WTC11 (cell line): ENCODE measurements around the gene KBTBD13. TPM values are rescaled to one million over a fixed set of nuclear protein-coding genes. Genes with fewer than 3 reads are reported as not detected.

Source experiments
- ATAC-seq: fragments of 200-7000 bp; cut with Tn5 transposase; 2 replicates; pipeline ENCODE4 v1.10.0; 2021; ENCODE audit warnings: mild to moderate bottlenecking, moderate library complexity
- CTCF ChIA-PET: fragments of 300-600 bp; sonication (Branson Sonifier 250); formaldehyde crosslinking; loops from one replicate; lab custom pipeline; 2021; ENCODE audit warnings: antibody characterized with exemption; lab: Charles Lee
- POLR2A ChIA-PET: fragments of 350-600 bp; sonication (Branson Sonifier 250); formaldehyde crosslinking; loops from one replicate; lab custom pipeline; 2021; ENCODE audit warnings: antibody characterized with exemption; lab: Charles Lee
- DNase-seq: peaks from one replicate; pipeline ENCODE4 v3.0.0; 2021; ENCODE audit warnings: low spot score
- H3K27ac Mint-ChIP-seq: 2 replicates; pipeline ENCODE4 v1.8.0; 2021; ENCODE audit warnings: mixed read lengths
- H3K27me3 Mint-ChIP-seq: 2 replicates; pipeline ENCODE4 v1.8.0; 2021; ENCODE audit warnings: low read depth, mild to moderate bottlenecking, moderate library complexity, mixed read lengths
- H3K36me3 Mint-ChIP-seq: 2 replicates; pipeline ENCODE4 v1.8.0; 2021; ENCODE audit warnings: mixed read lengths
- H3K4me1 Mint-ChIP-seq: 2 replicates; pipeline ENCODE4 v1.8.0; 2022; ENCODE audit warnings: mixed read lengths
- H3K4me3 Mint-ChIP-seq: 2 replicates; pipeline ENCODE4 v1.8.0; 2021; ENCODE audit warnings: mild to moderate bottlenecking, moderate library complexity, mixed read lengths
- H3K9me3 Mint-ChIP-seq: 2 replicates; pipeline ENCODE4 v1.8.0; 2021; ENCODE audit warnings: mixed read lengths
- E2F4 ChIP-seq: sonication (generic); formaldehyde crosslinking; IDR thresholded peaks from 2 replicates; pipeline ENCODE4 v1.8.1; 2022; ENCODE audit warnings: low read depth, mild to moderate bottlenecking, moderate library complexity, missing genetic modification reagents, borderline replicate concordance
- EMX1 ChIP-seq: fragments of 250-450 bp; sonication (Bioruptor Pico); IDR thresholded peaks from 2 replicates; pipeline ENCODE4 v1.8.0; 2021; ENCODE audit warnings: mild to moderate bottlenecking
- ESRRA ChIP-seq: sonication (generic); formaldehyde crosslinking; IDR thresholded peaks from 2 replicates; pipeline ENCODE4 v1.8.1; 2022; ENCODE audit warnings: mild to moderate bottlenecking, missing genetic modification reagents, borderline replicate concordance
- FOXJ3 ChIP-seq: sonication (generic); formaldehyde crosslinking; IDR thresholded peaks from 2 replicates; pipeline ENCODE4 v1.9.0; 2021; ENCODE audit warnings: missing genetic modification reagents, mild to moderate bottlenecking, borderline replicate concordance
- GABPB1 ChIP-seq: sonication (generic); formaldehyde crosslinking; IDR thresholded peaks from 2 replicates; pipeline ENCODE4 v1.8.1; 2023; ENCODE audit warnings: mild to moderate bottlenecking, missing genetic modification reagents
- GRHL2 ChIP-seq: fragments of 250-450 bp; sonication (Bioruptor Pico); IDR thresholded peaks from 2 replicates; pipeline ENCODE4 v1.8.0; 2022; ENCODE audit warnings: mild to moderate bottlenecking, moderate library complexity; ENCODE audit not compliant: insufficient replicate concordance, severe bottlenecking
- GTF2I ChIP-seq: fragments of 250-450 bp; sonication (Bioruptor Pico); conservative IDR thresholded peaks from 2 replicates; pipeline ENCODE4 v1.4.0; 2021; ENCODE audit warnings: mild to moderate bottlenecking
- JUN ChIP-seq: sonication (generic); formaldehyde crosslinking; IDR thresholded peaks from 2 replicates; pipeline ENCODE4 v1.8.0; 2023; ENCODE audit warnings: mild to moderate bottlenecking, missing genetic modification reagents
- KAT7 ChIP-seq: sonication (generic); formaldehyde crosslinking; IDR thresholded peaks from 2 replicates; pipeline ENCODE4 v1.8.1; 2023; ENCODE audit warnings: missing genetic modification reagents, mild to moderate bottlenecking, borderline replicate concordance
- MAX ChIP-seq: sonication (generic); formaldehyde crosslinking; IDR thresholded peaks from 2 replicates; pipeline ENCODE4 v1.8.0; 2022; ENCODE audit warnings: mild to moderate bottlenecking, missing genetic modification reagents
- NFYB ChIP-seq: sonication (generic); formaldehyde crosslinking; conservative IDR thresholded peaks from 2 replicates; pipeline ENCODE4 v1.8.0; 2022; ENCODE audit warnings: low read depth, missing genetic modification reagents
- RELA ChIP-seq: sonication (generic); formaldehyde crosslinking; IDR thresholded peaks from 2 replicates; pipeline ENCODE4 v1.8.1; 2022; ENCODE audit warnings: missing genetic modification reagents, mild to moderate bottlenecking, borderline replicate concordance
- SMAD3 ChIP-seq: sonication (generic); formaldehyde crosslinking; IDR thresholded peaks from 2 replicates; pipeline ENCODE4 v1.8.0; 2022; ENCODE audit warnings: missing genetic modification reagents, mild to moderate bottlenecking, borderline replicate concordance
- SOX15 ChIP-seq: fragments of 250-450 bp; sonication (Bioruptor Pico); IDR thresholded peaks from 2 replicates; pipeline ENCODE4 v1.9.0; 2021; ENCODE audit warnings: mild to moderate bottlenecking
- SP1 ChIP-seq: sonication (generic); formaldehyde crosslinking; conservative IDR thresholded peaks from 2 replicates; pipeline ENCODE4 v1.8.1; 2022; ENCODE audit warnings: missing genetic modification reagents
- ZNF232 ChIP-seq: sonication (generic); formaldehyde crosslinking; IDR thresholded peaks from 2 replicates; pipeline ENCODE4 v1.8.0; 2022; ENCODE audit warnings: mild to moderate bottlenecking, missing genetic modification reagents
- ZNF396 ChIP-seq: fragments of 250-450 bp; sonication (Bioruptor Pico); IDR thresholded peaks from 2 replicates; pipeline ENCODE4 v1.8.0; 2021; ENCODE audit warnings: mild to moderate bottlenecking, moderate library complexity, borderline replicate concordance
- total RNA-seq: library from RNA; stranded (reverse); gene quantifications from 3 replicates; pipeline ENCODE4 v1.2.3, GENCODE V29; 2021
- TF ChIP-seq, protein P1 (sequence below): sonication (generic); formaldehyde crosslinking; IDR thresholded peaks from 2 replicates; pipeline ENCODE4 v1.8.1; 2022; ENCODE audit warnings: missing genetic modification reagents, borderline replicate concordance
- TF ChIP-seq, protein P2 (sequence below): fragments of 250-450 bp; sonication (Bioruptor Pico); IDR thresholded peaks from 2 replicates; pipeline ENCODE4 v2.1.2; 2022; ENCODE audit warnings: mild to moderate bottlenecking, moderate library complexity
- TF ChIP-seq, protein P3 (sequence below): sonication (generic); formaldehyde crosslinking; IDR thresholded peaks from 2 replicates; pipeline ENCODE4 v1.8.0; 2022; ENCODE audit warnings: missing genetic modification reagents

The KBTBD13 gene
- total RNA-seq, 1 experiment from 2014 or later: not detected

GRCh38 chr15:65038836-65039235, 37.7 kb upstream of the KBTBD13 start:
- H3K36me3 Mint-ChIP-seq: no peaks in the 10 kb centered on the region
- ChIA-PET CTCF (interaction anchor here (0.8 to 1.5 kb wide), 6 partner anchors 15 to 146 kb away, joined by 3 to 7 read pairs (median 4); partner anchors contain the start of genes CLPX and KBTBD13), POLR2A (no interaction called here)
- no peaks in the 10 kb centered on the region for H3K9me3 Mint-ChIP-seq
- H3K27me3 Mint-ChIP-seq: no peaks in the 10 kb centered on the region; the same call in 1 of the 2 replicates
- ATAC-seq (no peak), DNase-seq (no peak)
- no peaks in the 10 kb centered on the region for H3K4me1 Mint-ChIP-seq
- no peak overlapping the region for H3K27ac Mint-ChIP-seq
- no peak overlapping the region for H3K4me3 Mint-ChIP-seq
- TF ChIP-seq ESRRA (CRISPR knock-in tag) (no peak), MAX (CRISPR knock-in tag) (no peak), GABPB1 (no peak), JUN (CRISPR knock-in tag) (no peak), GRHL2 (CRISPR knock-in tag) (no peak)
- TF ChIP-seq, protein P1, sequence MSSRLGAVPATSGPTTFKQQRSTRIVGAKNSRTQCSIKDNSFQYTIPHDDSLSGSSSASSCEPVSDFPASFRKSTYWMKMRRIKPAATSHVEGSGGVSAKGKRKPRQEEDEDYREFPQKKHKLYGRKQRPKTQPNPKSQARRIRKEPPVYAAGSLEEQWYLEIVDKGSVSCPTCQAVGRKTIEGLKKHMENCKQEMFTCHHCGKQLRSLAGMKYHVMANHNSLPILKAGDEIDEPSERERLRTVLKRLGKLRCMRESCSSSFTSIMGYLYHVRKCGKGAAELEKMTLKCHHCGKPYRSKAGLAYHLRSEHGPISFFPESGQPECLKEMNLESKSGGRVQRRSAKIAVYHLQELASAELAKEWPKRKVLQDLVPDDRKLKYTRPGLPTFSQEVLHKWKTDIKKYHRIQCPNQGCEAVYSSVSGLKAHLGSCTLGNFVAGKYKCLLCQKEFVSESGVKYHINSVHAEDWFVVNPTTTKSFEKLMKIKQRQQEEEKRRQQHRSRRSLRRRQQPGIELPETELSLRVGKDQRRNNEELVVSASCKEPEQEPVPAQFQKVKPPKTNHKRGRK: no peak

GRCh38 chr15:65040461-65040860, 36.1 kb upstream of the KBTBD13 start:
- Mint-ChIP-seq H3K4me3 (no peak overlapping the region), H3K27me3 (no peaks in the 10 kb centered on the region; the same call in 1 of the 2 replicates), H3K4me1 (peaks cover 5% of the 10 kb centered on the region; the same call in 1 of the 2 replicates), H3K36me3 (no peaks in the 10 kb centered on the region), H3K9me3 (no peaks in the 10 kb centered on the region), H3K27ac (no peak overlapping the region)
- no peak for ATAC-seq
- DNase-seq: no peak
- ChIA-PET POLR2A (no interaction called here), CTCF (no interaction called here)
- TF ChIP-seq SMAD3: no peak
- no peak for TF ChIP-seq NFYB (CRISPR knock-in tag)
- TF ChIP-seq KAT7 (CRISPR knock-in tag): no peak
- TF ChIP-seq, protein P2, sequence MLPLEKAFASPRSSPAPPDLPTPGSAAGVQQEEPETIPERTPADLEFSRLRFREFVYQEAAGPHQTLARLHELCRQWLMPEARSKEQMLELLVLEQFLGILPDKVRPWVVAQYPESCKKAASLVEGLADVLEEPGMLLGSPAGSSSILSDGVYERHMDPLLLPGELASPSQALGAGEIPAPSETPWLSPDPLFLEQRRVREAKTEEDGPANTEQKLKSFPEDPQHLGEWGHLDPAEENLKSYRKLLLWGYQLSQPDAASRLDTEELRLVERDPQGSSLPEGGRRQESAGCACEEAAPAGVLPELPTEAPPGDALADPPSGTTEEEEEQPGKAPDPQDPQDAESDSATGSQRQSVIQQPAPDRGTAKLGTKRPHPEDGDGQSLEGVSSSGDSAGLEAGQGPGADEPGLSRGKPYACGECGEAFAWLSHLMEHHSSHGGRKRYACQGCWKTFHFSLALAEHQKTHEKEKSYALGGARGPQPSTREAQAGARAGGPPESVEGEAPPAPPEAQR (CRISPR knock-in tag): no peak
- no peak for TF ChIP-seq RELA (CRISPR knock-in tag)

- Mint-ChIP-seq H3K27me3 (no peaks in the 10 kb centered on the region; the same call in 1 of the 2 replicates), H3K4me1 (peaks cover 5% of the 10 kb centered on the region; the same call in 1 of the 2 replicates), H3K9me3 (no peaks in the 10 kb centered on the region), H3K36me3 (no peaks in the 10 kb centered on the region), H3K27ac (no peak overlapping the region), H3K4me3 (no peak overlapping the region)
- ChIA-PET POLR2A (no interaction called here), CTCF (interaction anchor here (1.4 to 4.9 kb wide), 3 partner anchors 36 to 60 kb away, joined by 3 to 34 read pairs (median 10); no protein-coding TSS in a partner anchor)
- ATAC-seq (no peak), DNase-seq (no peak)
- TF ChIP-seq KAT7 (CRISPR knock-in tag): no peak
- TF ChIP-seq SP1 (CRISPR knock-in tag): no peak
- 0 out of 2 replicates have a peak, but pooled peaks have one; percentile 14 for TF ChIP-seq GTF2I (CRISPR knock-in tag)
- no peak for TF ChIP-seq E2F4
- TF ChIP-seq, all 79 proteins: peak for 1
Observed at GRCh38 chr15:65041787-65042186, 34.8 kb upstream of the KBTBD13 start.

DNA sequence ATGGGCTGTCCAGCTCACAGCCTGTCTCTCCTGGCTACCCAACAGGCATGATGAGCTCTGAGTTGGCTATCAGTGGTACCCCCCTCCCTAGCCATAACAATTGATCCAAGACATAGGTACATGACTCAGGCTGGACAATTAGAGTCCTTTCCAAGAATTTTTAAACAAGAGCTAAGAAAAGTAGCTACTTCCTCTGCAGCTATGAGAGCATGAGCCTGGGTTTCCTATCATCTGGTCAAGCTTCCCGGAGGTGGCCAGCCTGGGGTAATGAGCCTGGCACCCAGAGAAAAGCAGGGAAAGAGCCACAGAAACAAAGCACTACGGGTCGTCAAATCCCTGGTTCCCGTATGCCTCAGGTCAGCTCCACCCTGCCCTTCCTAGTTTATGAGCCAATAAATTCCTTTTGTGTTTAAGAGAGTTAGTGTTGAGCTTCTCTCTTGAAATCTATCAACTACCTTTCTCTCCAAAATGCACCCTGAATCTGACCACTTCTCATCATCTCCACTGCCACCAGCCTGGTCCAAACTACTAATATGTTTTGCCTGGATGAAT, 33.7 kb upstream of the KBTBD13 start:
- H3K36me3 Mint-ChIP-seq: no peaks in the 10 kb centered on the region
- CTCF ChIA-PET: interaction anchor here (1.6 to 4.9 kb wide), 4 partner anchors 9 to 59 kb away, joined by 8 to 34 read pairs (median 11); no protein-coding TSS in a partner anchor
- ATAC-seq: no peak
- H3K27me3 Mint-ChIP-seq: no peaks in the 10 kb centered on the region; the same call in 1 of the 2 replicates
- no peak for DNase-seq
- no peak overlapping the region for H3K27ac Mint-ChIP-seq
- no peaks in the 10 kb centered on the region for H3K9me3 Mint-ChIP-seq
- peaks cover 5% of the 10 kb centered on the region; the same call in 1 of the 2 replicates for H3K4me1 Mint-ChIP-seq
- no peak overlapping the region for H3K4me3 Mint-ChIP-seq
- POLR2A ChIA-PET: interaction anchor here (0.8 kb wide), 1 partner anchor 24 kb away, joined by 3 read pairs; no protein-coding TSS in a partner anchor
- no peak for TF ChIP-seq EMX1
- TF ChIP-seq ZNF396 (CRISPR knock-in tag): no peak
- TF ChIP-seq SOX15 (CRISPR knock-in tag): no peak
- no peak for TF ChIP-seq MAX (CRISPR knock-in tag)
- TF ChIP-seq FOXJ3 (CRISPR knock-in tag): no peak
- TF ChIP-seq ZNF232: no peak
- no peak for TF ChIP-seq GABPB1
- TF ChIP-seq, protein P3, sequence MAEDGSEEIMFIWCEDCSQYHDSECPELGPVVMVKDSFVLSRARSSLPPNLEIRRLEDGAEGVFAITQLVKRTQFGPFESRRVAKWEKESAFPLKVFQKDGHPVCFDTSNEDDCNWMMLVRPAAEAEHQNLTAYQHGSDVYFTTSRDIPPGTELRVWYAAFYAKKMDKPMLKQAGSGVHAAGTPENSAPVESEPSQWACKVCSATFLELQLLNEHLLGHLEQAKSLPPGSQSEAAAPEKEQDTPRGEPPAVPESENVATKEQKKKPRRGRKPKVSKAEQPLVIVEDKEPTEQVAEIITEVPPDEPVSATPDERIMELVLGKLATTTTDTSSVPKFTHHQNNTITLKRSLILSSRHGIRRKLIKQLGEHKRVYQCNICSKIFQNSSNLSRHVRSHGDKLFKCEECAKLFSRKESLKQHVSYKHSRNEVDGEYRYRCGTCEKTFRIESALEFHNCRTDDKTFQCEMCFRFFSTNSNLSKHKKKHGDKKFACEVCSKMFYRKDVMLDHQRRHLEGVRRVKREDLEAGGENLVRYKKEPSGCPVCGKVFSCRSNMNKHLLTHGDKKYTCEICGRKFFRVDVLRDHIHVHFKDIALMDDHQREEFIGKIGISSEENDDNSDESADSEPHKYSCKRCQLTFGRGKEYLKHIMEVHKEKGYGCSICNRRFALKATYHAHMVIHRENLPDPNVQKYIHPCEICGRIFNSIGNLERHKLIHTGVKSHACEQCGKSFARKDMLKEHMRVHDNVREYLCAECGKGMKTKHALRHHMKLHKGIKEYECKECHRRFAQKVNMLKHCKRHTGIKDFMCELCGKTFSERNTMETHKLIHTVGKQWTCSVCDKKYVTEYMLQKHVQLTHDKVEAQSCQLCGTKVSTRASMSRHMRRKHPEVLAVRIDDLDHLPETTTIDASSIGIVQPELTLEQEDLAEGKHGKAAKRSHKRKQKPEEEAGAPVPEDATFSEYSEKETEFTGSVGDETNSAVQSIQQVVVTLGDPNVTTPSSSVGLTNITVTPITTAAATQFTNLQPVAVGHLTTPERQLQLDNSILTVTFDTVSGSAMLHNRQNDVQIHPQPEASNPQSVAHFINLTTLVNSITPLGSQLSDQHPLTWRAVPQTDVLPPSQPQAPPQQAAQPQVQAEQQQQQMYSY: no peak
- no peak for TF ChIP-seq KAT7 (CRISPR knock-in tag)
